OCI-LY1 (cell line): ENCODE measurements around the gene DNASE1L2.

Source experiments
- H2AFZ ChIP-seq: fragments of 200-600 bp; sonication (generic), shearing (Covaris generic); 2 replicates; pipeline ENCODE4 v1.6.0; 2014; ENCODE audit warnings: antibody characterized with exemption, mild to moderate bottlenecking, low read length
- H3F3A ChIP-seq: fragments of 200-600 bp; sonication (generic), shearing (Covaris generic); 2 replicates; pipeline ENCODE4 v1.6.0; 2014; ENCODE audit warnings: mild to moderate bottlenecking, antibody characterized with exemption, low read length, moderate library complexity; ENCODE audit not compliant: insufficient read depth
- H3K27ac ChIP-seq: fragments of 200-600 bp; sonication (generic); 2 replicates; pipeline ENCODE4 v1.5.1; 2014; ENCODE audit warnings: low read length, mixed run types, mild to moderate bottlenecking, low read depth; ENCODE audit not compliant: poor library complexity, severe bottlenecking
- H3K27me3 ChIP-seq: fragments of 200-600 bp; sonication (generic); 2 replicates; pipeline ENCODE4 v1.6.0; 2014; ENCODE audit warnings: antibody characterized with exemption, mild to moderate bottlenecking, low read length, moderate library complexity; ENCODE audit not compliant: insufficient read depth
- H3K36me3 ChIP-seq: fragments of 200-600 bp; sonication (generic); 2 replicates; pipeline ENCODE4 v1.6.1; 2014; ENCODE audit warnings: mild to moderate bottlenecking, antibody characterized with exemption, low read length, moderate library complexity, mixed read lengths; ENCODE audit not compliant: insufficient read depth
- H3K4me1 ChIP-seq: fragments of 200-600 bp; sonication (generic); 2 replicates; pipeline ENCODE4 v1.5.1; 2014; ENCODE audit warnings: mild to moderate bottlenecking, low read length, moderate library complexity; ENCODE audit not compliant: insufficient read depth, severe bottlenecking
- H3K4me2 ChIP-seq: fragments of 200-600 bp; sonication (generic), shearing (Covaris generic); 2 replicates; pipeline ENCODE4 v1.6.1; 2014; ENCODE audit warnings: low read length
- H3K4me3 ChIP-seq: fragments of 200-600 bp; sonication (generic); 2 replicates; pipeline ENCODE4 v1.5.1; 2014; ENCODE audit warnings: low read length, low read depth, mild to moderate bottlenecking, mixed read lengths; ENCODE audit not compliant: poor library complexity, severe bottlenecking
- H3K79me2 ChIP-seq: fragments of 200-600 bp; shearing (Covaris generic); 2 replicates; pipeline ENCODE4 v1.6.1; 2016; ENCODE audit warnings: mixed run types, low read length, mixed read lengths; ENCODE audit not compliant: insufficient read depth
- H3K9ac ChIP-seq: fragments of 200-600 bp; sonication (generic), shearing (Covaris generic); 2 replicates; pipeline ENCODE4 v1.6.1; 2014; ENCODE audit warnings: mild to moderate bottlenecking, low read length, mixed read lengths
- H3K9me2 ChIP-seq: fragments of 200-600 bp; sonication (generic), shearing (Covaris generic); 2 replicates; pipeline ENCODE4 v1.6.1; 2014; ENCODE audit warnings: low read depth, mild to moderate bottlenecking, low read length, mixed read lengths
- H3K9me3 ChIP-seq: fragments of 200-600 bp; shearing (Covaris generic); 2 replicates; pipeline ENCODE4 v1.6.1; 2014; ENCODE audit warnings: low read length, mixed read lengths
- H4K20me1 ChIP-seq: fragments of 200-600 bp; sonication (generic), shearing (Covaris generic); 2 replicates; pipeline ENCODE4 v1.6.0; 2016; ENCODE audit warnings: mild to moderate bottlenecking, low read length; ENCODE audit not compliant: insufficient read depth
- EZH2 ChIP-seq: fragments of 200-600 bp; sonication (generic), shearing (Covaris generic); IDR thresholded peaks from 2 replicates; pipeline ENCODE4 v1.8.0; 2017; ENCODE audit warnings: borderline replicate concordance, mixed run types, mild to moderate bottlenecking, antibody characterized with exemption, low read length, moderate library complexity, mixed read lengths
- TF ChIP-seq, protein P1 (sequence below): fragments of 200-600 bp; sonication (generic), shearing (Covaris generic); IDR thresholded peaks from 2 replicates; pipeline ENCODE4 v1.5.1; 2017; ENCODE audit warnings: mild to moderate bottlenecking, antibody characterized with exemption, low read length, moderate library complexity, mixed read lengths

The DNASE1L2 gene

DNA sequence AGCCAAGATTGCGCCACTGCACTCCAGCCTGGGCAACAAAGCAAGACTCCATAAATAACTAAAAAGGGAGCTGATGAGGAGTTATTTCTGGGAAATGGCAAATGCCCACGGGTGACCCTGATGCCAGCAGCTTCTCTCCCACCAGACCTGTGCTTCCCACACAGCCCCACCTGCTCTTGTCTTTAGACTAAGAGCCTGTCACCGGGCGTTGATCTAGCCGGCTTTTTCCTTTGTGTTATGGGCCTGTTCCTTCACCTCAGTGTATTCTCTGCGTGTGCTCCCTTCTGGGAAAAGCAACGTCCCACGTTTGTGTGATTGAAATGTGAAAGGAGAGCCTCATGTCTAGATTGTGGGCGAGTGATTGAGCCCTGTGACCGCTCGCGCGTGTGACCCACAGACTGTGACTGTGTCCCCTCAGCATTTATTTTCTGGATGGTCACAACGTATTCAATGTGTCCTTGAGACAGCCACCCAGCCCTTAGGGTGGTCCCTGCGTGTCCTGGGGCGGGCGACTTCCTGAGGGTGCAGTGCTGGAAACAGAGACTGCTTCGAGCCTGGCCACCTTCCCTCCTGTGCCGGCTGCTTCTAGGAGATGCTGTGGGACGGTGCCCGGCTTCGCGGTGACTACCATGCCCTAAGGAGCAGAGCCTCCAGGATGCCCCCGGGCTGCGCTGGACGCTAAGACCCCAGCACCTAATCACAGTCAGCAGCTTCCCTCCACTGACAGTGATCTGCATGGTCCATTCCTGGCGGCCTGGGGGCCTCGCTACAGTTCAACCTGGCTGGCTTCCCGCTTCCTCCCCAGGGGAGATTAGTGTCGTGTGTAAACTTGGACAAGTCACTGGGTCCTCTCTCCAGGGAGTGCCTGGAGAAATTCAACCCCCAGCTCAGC, 39.5 kb downstream of the DNASE1L2 start:
- Histone ChIP-seq H3K27me3 (peaks cover 11% of the 10 kb centered on the region), H3K27ac (no peak overlapping the region), H3K4me1 (no peaks in the 10 kb centered on the region), H3K9me3 (no peaks in the 10 kb centered on the region), H3F3A (no peaks in the 10 kb centered on the region), H2AFZ (no peak overlapping the region), H3K4me3 (no peak overlapping the region), H3K36me3 (no peaks in the 10 kb centered on the region; the same call in 1 of the 2 replicates), H3K9ac (no peak overlapping the region), H4K20me1 (no peaks in the 10 kb centered on the region), H3K79me2 (no peaks in the 10 kb centered on the region), H3K9me2 (no peaks in the 10 kb centered on the region), H3K4me2 (no peak overlapping the region)
- no peak for TF ChIP-seq EZH2
- TF ChIP-seq, protein P1, sequence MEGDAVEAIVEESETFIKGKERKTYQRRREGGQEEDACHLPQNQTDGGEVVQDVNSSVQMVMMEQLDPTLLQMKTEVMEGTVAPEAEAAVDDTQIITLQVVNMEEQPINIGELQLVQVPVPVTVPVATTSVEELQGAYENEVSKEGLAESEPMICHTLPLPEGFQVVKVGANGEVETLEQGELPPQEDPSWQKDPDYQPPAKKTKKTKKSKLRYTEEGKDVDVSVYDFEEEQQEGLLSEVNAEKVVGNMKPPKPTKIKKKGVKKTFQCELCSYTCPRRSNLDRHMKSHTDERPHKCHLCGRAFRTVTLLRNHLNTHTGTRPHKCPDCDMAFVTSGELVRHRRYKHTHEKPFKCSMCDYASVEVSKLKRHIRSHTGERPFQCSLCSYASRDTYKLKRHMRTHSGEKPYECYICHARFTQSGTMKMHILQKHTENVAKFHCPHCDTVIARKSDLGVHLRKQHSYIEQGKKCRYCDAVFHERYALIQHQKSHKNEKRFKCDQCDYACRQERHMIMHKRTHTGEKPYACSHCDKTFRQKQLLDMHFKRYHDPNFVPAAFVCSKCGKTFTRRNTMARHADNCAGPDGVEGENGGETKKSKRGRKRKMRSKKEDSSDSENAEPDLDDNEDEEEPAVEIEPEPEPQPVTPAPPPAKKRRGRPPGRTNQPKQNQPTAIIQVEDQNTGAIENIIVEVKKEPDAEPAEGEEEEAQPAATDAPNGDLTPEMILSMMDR = no peak

DNA sequence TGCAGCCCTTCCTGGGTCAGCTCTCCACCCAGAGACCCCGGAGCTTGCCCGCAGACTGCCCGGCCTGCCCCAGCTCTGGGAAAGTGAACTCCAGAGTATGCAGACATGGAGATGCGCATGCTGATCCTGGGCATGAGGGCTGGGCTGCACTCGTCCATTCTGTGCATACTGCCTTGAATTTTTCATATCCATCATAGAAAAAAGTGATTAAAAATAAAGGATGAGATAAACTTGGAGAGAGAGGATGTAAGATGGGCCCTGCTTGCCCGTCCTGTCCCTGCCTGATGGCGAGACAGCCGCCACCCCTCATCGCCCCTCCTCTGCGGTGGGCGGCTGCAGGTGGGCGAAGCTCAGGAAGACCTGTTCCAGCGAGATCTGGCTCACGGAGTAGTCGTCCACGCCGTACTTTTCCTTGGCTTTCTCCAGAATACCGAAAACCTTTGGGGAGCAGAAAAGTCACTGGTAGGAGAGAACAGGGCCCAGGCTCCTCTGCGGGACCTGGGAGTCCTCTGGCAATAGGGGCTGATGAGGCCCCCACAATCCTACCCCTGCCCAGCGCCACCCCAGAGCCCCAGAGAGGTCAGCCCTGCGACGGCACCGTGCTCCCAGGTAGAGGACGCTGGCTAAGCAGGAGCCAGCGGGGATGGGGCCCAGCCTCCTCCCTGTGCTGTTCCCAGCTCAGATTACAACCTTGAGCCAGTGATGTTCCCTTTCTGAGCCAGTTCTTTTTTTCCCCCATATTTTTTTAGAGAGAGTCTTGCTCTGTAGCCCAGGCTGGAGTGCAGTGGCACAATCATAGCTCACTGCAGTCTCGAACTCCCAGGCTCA, 40.3 kb downstream of the DNASE1L2 start:
- Histone ChIP-seq H3K79me2 (no peaks in the 10 kb centered on the region), H3K27me3 (peaks cover 11% of the 10 kb centered on the region), H3K4me1 (no peaks in the 10 kb centered on the region), H3K36me3 (no peaks in the 10 kb centered on the region; the same call in 1 of the 2 replicates), H4K20me1 (no peaks in the 10 kb centered on the region), H3K4me3 (no peak overlapping the region), H3K9me2 (no peaks in the 10 kb centered on the region), H2AFZ (no peak overlapping the region), H3K9me3 (no peaks in the 10 kb centered on the region), H3K4me2 (no peak overlapping the region), H3K9ac (no peak overlapping the region), H3F3A (no peaks in the 10 kb centered on the region), H3K27ac (no peak overlapping the region)
- TF ChIP-seq, protein P1 = no peak
- no peak for TF ChIP-seq EZH2

DNA sequence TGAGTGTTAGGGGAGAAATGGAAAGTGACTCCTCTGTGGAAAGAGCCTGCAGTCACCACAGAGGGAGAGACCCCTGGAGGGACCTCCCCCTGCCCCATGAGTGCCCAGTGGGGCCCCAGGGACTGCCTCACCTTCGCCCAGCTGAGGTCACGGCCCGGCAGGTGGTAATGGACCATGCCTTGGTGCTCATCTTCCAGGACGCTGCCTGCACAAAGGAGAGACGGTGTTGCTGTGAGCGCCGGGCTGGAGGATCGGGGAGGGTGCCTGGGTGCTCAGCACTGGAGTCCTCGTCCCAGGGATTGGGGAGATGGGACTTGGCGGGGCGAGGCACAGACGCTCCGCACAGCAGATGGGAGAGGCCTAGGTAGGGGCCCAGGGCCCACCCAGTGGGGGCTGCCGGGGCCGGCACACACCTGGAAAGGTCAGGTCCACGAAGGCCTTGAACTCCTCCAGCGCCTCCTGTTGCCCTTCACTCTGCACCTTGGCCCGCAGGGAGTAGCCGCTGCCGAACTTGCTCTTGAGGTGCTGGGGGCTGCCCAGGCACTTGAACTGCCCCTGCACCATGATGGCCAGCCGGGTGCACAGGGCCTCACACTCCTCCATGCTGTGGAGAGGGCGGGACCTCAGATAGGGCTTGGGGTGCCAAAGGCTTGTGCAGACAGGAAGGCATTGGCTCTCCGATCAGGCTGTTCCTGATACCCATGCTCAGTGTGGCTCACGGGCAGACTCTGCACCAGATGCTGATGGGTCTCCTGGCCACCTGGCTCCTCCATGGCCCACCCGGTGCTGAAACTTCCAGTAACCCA, 41.4 kb downstream of the DNASE1L2 start:
- Histone ChIP-seq H3K4me3 (no peak overlapping the region), H3F3A (no peaks in the 10 kb centered on the region), H4K20me1 (no peaks in the 10 kb centered on the region), H3K9me3 (no peaks in the 10 kb centered on the region), H2AFZ (no peak overlapping the region), H3K27me3 (peaks cover 11% of the 10 kb centered on the region), H3K4me1 (no peaks in the 10 kb centered on the region), H3K36me3 (no peaks in the 10 kb centered on the region; the same call in 1 of the 2 replicates), H3K9me2 (no peaks in the 10 kb centered on the region), H3K79me2 (no peaks in the 10 kb centered on the region), H3K27ac (no peak overlapping the region), H3K9ac (no peak overlapping the region), H3K4me2 (no peak overlapping the region)
- TF ChIP-seq, protein P1 = no peak
- TF ChIP-seq EZH2 = no peak
